Fibroblast of mammary gland (primary cell): ENCODE data around the gene CENPP.

ENCODE experiments used
- DNase-seq: peaks from one replicate; pipeline ENCODE4 v3.0.0-alpha.2; 2010; ENCODE audit warnings: low read depth
- H3K4me3 ChIP-seq: 2 replicates; pipeline ENCODE4 v1.5.1; 2011; ENCODE audit warnings: low read depth, mild to moderate bottlenecking, low read length, moderate library complexity; ENCODE audit not compliant: control insufficient read depth
- TF ChIP-seq, protein P1 (sequence below): conservative IDR thresholded peaks from 2 replicates; pipeline ENCODE4 v1.5.1; 2011; ENCODE audit warnings: low read depth, low read length, inconsistent platforms; ENCODE audit not compliant: control insufficient read depth, insufficient read depth

The CENPP gene

DNA sequence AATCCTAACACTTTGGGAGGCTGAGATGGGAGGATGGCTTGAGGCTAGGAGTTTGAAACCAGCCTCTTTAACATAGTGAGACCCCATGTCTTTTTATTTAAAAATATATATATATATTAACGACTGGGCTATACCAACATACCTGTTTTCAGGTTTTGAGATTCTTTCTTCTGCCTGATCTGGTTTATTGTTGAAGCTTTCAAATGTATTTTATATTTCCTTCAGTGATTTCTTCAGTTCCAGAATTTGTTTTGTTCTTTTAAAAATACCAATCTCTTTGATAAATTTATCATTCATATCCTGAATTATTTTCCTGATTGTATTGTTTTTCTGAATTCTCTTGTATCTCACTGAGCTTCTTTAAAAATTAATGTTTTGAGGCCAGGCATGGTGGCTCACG, 47.4 kb downstream of the CENPP start:
- TF ChIP-seq, protein P1, sequence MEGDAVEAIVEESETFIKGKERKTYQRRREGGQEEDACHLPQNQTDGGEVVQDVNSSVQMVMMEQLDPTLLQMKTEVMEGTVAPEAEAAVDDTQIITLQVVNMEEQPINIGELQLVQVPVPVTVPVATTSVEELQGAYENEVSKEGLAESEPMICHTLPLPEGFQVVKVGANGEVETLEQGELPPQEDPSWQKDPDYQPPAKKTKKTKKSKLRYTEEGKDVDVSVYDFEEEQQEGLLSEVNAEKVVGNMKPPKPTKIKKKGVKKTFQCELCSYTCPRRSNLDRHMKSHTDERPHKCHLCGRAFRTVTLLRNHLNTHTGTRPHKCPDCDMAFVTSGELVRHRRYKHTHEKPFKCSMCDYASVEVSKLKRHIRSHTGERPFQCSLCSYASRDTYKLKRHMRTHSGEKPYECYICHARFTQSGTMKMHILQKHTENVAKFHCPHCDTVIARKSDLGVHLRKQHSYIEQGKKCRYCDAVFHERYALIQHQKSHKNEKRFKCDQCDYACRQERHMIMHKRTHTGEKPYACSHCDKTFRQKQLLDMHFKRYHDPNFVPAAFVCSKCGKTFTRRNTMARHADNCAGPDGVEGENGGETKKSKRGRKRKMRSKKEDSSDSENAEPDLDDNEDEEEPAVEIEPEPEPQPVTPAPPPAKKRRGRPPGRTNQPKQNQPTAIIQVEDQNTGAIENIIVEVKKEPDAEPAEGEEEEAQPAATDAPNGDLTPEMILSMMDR, result no peak
- H3K4me3 ChIP-seq, result no peak overlapping the region
- no peak for DNase-seq

DNA sequence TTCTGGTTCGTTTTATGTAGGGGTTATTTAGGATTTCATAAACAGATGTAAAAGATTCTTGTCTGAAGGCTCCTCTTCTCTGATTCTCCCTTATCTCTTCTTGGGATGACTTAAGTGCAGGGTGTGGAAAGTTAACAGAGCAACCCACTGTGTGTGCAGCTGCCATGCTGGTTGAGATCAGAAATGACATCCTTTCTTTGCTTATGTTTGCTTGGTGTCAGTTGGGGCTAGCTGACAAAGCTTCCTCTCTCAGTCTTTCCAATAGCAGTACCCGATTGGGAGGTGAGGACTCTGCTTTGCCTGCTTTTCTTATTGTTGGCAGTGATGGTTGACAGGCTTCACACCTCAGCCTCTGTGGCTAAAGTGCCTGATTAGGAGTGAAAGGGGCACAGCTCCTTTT, 52.1 kb downstream of the CENPP start:
- no peak overlapping the region for H3K4me3 ChIP-seq
- TF ChIP-seq, protein P1, result no peak
- no peak for DNase-seq

DNA sequence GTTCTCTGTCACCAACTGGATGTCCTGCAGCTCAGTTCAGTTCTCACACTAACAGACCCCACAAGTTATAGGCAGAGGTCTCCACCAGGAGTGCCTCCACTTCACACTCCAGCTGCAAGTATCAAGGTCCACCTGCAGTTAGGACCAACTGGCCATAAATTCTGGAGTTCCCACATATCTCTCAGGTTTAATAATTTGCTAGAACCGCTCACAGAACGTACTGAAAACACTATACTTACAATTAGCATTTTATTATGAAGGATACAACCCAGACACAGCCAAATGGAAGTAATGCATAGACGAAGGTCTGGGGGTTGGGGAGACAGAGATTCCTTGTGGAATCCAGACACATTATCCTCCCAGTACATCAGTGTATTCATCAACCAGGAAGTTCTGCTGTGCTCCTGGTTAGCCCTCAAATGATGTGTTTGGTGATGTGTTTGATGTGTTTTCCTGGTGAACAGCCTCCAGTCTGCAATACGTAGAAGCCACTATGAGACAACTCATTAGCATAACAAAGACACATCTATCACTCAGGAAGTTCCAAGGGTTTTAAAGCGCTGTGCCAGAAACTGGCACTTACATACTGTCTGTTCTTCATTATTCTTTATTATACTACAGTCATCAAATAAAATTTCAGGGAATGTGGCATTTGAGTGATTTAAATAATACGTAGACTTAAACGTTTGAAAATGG, 53.3 kb downstream of the CENPP start:
- no peak overlapping the region for H3K4me3 ChIP-seq
- TF ChIP-seq, protein P1, result no peak
- peak; percentile 71 for DNase-seq

- TF ChIP-seq, protein P1, result no peak
- DNase-seq, result no peak
- H3K4me3 ChIP-seq, result no peak overlapping the region
Observed at GRCh38 chr9:92380603-92381002, 54.9 kb downstream of the CENPP start.

DNA sequence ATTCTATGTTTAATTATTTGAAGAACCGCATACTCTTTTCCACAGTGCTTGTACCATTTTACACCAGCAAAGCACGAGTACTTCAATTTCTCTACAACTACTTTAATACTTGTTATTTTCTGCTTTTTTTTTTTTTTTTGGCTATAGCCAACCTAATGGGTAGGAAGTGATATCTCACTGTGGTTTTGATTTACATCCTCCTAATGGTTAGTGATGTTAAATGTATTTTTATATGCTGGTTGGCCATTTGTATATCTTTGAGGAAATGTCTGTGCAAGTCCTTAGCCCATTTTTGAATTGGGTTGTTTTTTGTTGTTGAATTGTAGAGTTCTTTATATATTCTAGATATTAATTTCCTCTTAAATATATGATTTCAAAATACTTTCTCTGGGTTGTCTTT, 56.0 kb downstream of the CENPP start:
- no peak overlapping the region for H3K4me3 ChIP-seq
- TF ChIP-seq, protein P1, result no peak
- DNase-seq, result no peak

DNA sequence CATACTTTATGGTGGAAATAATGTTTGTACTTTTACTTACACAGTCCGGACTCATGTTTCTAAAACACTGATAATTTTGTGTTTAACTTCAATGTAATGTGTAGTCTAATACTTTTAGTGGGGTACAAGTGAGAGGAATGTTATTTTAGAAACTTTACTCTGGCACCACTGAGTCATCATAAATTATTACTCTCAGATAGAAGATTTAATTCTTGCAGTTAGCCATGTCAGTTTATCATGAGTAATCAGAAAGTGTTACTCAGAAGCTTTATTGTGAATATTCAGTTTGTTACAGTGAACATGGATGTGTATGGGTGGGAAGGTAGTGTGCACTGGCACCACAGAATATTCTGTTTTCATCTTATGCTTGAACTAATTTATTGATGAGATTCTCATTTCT, 58.6 kb downstream of the CENPP start:
- DNase-seq, result peak; percentile 73
- TF ChIP-seq, protein P1, result no peak
- no peak overlapping the region for H3K4me3 ChIP-seq

DNA sequence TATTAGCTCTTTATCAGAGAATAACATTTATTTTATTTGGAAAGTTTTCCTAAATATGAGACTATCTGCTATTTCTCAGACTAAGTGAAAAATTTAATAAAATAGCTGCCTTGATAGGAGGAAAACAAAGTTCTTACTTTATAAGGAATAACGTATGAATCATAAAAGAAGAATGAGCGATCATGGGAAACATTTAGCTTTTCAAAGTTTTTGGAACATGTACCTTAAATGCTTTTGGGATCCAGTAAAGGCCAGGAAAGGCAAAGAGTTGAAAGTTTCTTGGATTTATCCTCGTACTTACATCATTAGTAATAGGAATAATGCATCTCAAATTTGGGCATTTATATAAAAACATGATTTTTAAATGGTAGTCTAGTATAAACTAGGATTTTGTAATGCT, 59.2 kb downstream of the CENPP start:
- no peak overlapping the region for H3K4me3 ChIP-seq
- TF ChIP-seq, protein P1, result no peak
- peak; percentile 57 for DNase-seq
